Liver (tissue), 9 donors: ENCODE data around the gene SOX6. TPM values are rescaled to one million over a fixed set of nuclear protein-coding genes. Genes with fewer than 3 reads are reported as not detected.

Source experiments
- DNase-seq: peaks from one replicate; pipeline ENCODE4 v3.0.0-alpha.2; 2017; ENCODE audit warnings: low spot score
- H3K27ac ChIP-seq, 2 donors: one replicate each; pipeline ENCODE4 v1.7.0; 2013; ENCODE audit warnings: inconsistent platforms in 2 of 2, low read length in 2 of 2, control low read depth in 1 of 2, low read depth in 1 of 2, mild to moderate bottlenecking in 1 of 2
- H3K27me3 ChIP-seq, 4 donors: one replicate each; pipeline versions ENCODE4 v1.6.1 to v1.7.0; 2013; ENCODE audit warnings: low read length in 3 of 4, inconsistent platforms in 1 of 4, mild to moderate bottlenecking in 1 of 4, moderate library complexity in 1 of 4; ENCODE audit not compliant: control insufficient read depth in 4 of 4, insufficient read depth in 4 of 4
- H3K36me3 ChIP-seq, 4 donors: one replicate each; pipeline versions ENCODE4 v1.6.1 to v1.7.0; 2013; ENCODE audit warnings: low read length in 3 of 4, mild to moderate bottlenecking in 3 of 4, low read depth in 1 of 4, moderate library complexity in 1 of 4; ENCODE audit not compliant: control insufficient read depth in 4 of 4, insufficient read depth in 3 of 4
- H3K4me1 ChIP-seq, 4 donors: one replicate each; pipeline versions ENCODE4 v1.6.1 to v1.7.0; 2013; ENCODE audit warnings: low read length in 3 of 4, mild to moderate bottlenecking in 3 of 4, moderate library complexity in 1 of 4; ENCODE audit not compliant: control insufficient read depth in 4 of 4, insufficient read depth in 4 of 4
- H3K4me3 ChIP-seq, 3 donors: one replicate each; pipeline versions ENCODE4 v1.6.1 to v1.7.0; 2013; ENCODE audit warnings: low read length in 3 of 3, control low read depth in 1 of 3, low read depth in 1 of 3, mild to moderate bottlenecking in 1 of 3
- H3K9ac ChIP-seq, 2 donors: one replicate each; pipeline ENCODE4 v1.7.0; 2013; ENCODE audit warnings: low read length in 2 of 2, mild to moderate bottlenecking in 2 of 2, moderate library complexity in 2 of 2, control low read depth in 1 of 2, low read depth in 1 of 2
- H3K9me3 ChIP-seq, 4 donors: one replicate each; pipeline versions ENCODE4 v1.6.1 to v1.7.0; 2013; ENCODE audit warnings: low read length in 3 of 4; ENCODE audit not compliant: control insufficient read depth in 4 of 4
- EGR1 ChIP-seq, 2 donors: IDR thresholded peaks; 2 replicates each; pipeline ENCODE4 v1.6.1; 2016 to 2018; ENCODE audit warnings: antibody characterized with exemption in 2 of 2, low read depth in 2 of 2
- FOXA1 ChIP-seq: IDR thresholded peaks from 2 replicates; pipeline ENCODE4 v1.6.1; 2016; ENCODE audit warnings: antibody characterized with exemption
- FOXA2 ChIP-seq: IDR thresholded peaks from 2 replicates; pipeline ENCODE4 v1.6.1; 2016; ENCODE audit warnings: antibody characterized with exemption
- GABPA ChIP-seq, 2 donors: IDR thresholded peaks in 1 of 2; conservative IDR thresholded peaks in 1 of 2; 2 replicates each; pipeline ENCODE4 v1.6.1; 2016; ENCODE audit warnings: antibody characterized with exemption in 2 of 2, mild to moderate bottlenecking in 1 of 2, moderate library complexity in 1 of 2
- HNF4A ChIP-seq, 2 donors: conservative IDR thresholded peaks; 2 replicates each; pipeline ENCODE4 v1.6.1; 2016; ENCODE audit warnings: antibody characterized with exemption in 2 of 2, mild to moderate bottlenecking in 2 of 2
- HNF4G ChIP-seq: IDR thresholded peaks from 2 replicates; pipeline ENCODE4 v1.6.1; 2016; ENCODE audit warnings: antibody characterized with exemption
- JUND ChIP-seq, 2 donors: IDR thresholded peaks; 2 replicates each; pipeline ENCODE4 v1.6.1; 2016; ENCODE audit warnings: antibody characterized with exemption in 2 of 2
- MAX ChIP-seq: IDR thresholded peaks from 2 replicates; pipeline ENCODE4 v1.6.1; 2016; ENCODE audit warnings: antibody characterized with exemption
- NR2F2 ChIP-seq: IDR thresholded peaks from 2 replicates; pipeline ENCODE4 v1.6.1; 2016; ENCODE audit warnings: antibody characterized with exemption
- RAD21 ChIP-seq, 2 donors: IDR thresholded peaks; 2 replicates each; pipeline ENCODE4 v1.6.1; 2016; ENCODE audit warnings: antibody characterized with exemption in 2 of 2, mild to moderate bottlenecking in 2 of 2
- REST ChIP-seq: IDR thresholded peaks from 2 replicates; pipeline ENCODE4 v1.6.1; 2016; ENCODE audit warnings: antibody characterized with exemption, mild to moderate bottlenecking
- RXRA ChIP-seq, 2 donors: IDR thresholded peaks; 2 replicates each; pipeline ENCODE4 v1.6.1; 2017 to 2018; ENCODE audit warnings: antibody characterized with exemption in 2 of 2, mild to moderate bottlenecking in 1 of 2
- SP1 ChIP-seq: IDR thresholded peaks from 2 replicates; pipeline ENCODE4 v1.6.1; 2018; ENCODE audit warnings: antibody characterized with exemption, mild to moderate bottlenecking
- TAF1 ChIP-seq: conservative IDR thresholded peaks from 2 replicates; pipeline ENCODE4 v1.6.1; 2016; ENCODE audit warnings: antibody characterized with exemption, mild to moderate bottlenecking
- YY1 ChIP-seq: IDR thresholded peaks from 2 replicates; pipeline ENCODE4 v1.6.1; 2016; ENCODE audit warnings: antibody characterized with exemption, mild to moderate bottlenecking
- WGBS: extraction: QIAGEN DNeasy Blood & Tissue Kit; methylation state at CpG from one replicate; pipeline ENCODE4 v1.1.7; 2013; 5-methylcytosine and 5-hydroxymethylcytosine counted together
- polyA plus RNA-seq, 2 donors: library from polyadenylated mRNA; stranded (reverse) in 1 of 2; unstranded in 1 of 2; fragments of 200-250 nt in 1 of 2; fragments of >200 nt in 1 of 2; fragmentation: Nextera tagmentation in 1 of 2; extraction: Ambion mirVana in 1 of 2; gene quantifications; one replicate each; pipeline versions ENCODE4 v1.2.1 to v1.2.3, GENCODE V29; 2013 to 2015
- total RNA-seq, 2 donors: library from RNA; depleted of rRNA; stranded (reverse); fragments of >200 nt; gene quantifications; one replicate each; pipeline ENCODE4 v1.2.3, GENCODE V29; 2014
- TF ChIP-seq, protein P1 (sequence below): IDR thresholded peaks from 2 replicates; pipeline ENCODE4 v1.6.1; 2016; ENCODE audit warnings: antibody characterized with exemption
- TF ChIP-seq, protein P2 (sequence below): fragments of 150-350 bp; IDR thresholded peaks from 2 replicates; pipeline ENCODE4 v1.5.1; 2017; ENCODE audit warnings: improper control_type of control experiment, low read depth, low read length; ENCODE audit not compliant: missing input control
- TF ChIP-seq, protein P3 (sequence below): IDR thresholded peaks from 2 replicates; pipeline ENCODE4 v1.6.1; 2016; ENCODE audit warnings: antibody characterized with exemption
- donor health status: healthy.
- donor health status: healthy.
- donor health status: healthy.
- donor health status: healthy.
- donor health status: healthy.

Gene SOX6
- total and polyA plus RNA-seq, 4 donors: 2.4 to 111 (median 14.8) TPM

DNA sequence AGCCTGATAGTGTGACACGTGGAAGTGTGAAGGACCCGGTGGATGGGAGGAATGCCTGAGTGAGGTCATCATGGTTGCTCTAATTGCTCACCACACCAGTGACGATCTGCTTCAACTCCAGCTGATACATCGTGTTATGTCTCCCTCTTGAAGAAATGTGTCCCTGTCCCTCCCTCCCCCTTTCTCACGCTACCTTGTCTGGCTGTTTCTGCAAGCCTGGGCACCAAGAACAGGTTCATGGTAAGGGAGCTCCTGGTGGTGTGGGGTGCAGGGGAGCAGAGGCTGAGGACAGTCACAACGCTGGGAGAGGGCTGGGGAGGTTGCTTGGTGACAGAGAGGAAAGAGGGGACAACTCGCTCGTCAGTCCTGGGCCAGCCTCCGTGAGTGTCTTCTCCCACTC lies 413.4 kb downstream of the SOX6 start (continued):
- no peak for TF ChIP-seq REST
- TF ChIP-seq JUND (IDR thresholded peaks at IDR 0.05): no peak
- no peak for TF ChIP-seq FOXA2

DNA sequence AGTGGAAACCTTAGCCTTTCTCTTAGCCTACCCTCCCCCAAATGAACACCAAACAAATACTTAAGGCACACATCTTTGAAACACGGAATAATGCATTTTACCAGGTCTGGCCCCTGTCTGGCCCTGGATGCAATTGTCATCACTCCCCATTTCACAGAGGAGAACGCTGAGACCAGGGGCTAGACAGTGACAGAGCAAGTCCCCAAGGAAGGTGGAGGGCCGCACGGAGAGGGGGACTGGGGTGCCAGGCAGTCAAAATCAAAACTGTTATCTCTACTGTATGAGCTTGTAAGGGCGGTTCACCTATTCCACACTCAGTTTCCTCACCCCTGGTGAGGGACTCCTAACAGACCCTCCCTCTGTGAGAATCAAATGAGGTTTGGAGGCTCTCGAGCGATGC lies 414.2 kb downstream of the SOX6 start:
- DNase-seq: no peak
- no peak overlapping the region for H3K4me3 ChIP-seq
- H3K4me1 ChIP-seq: no peaks in the 10 kb centered on the region
- H3K27me3 ChIP-seq: no peaks in the 10 kb centered on the region
- 97% methylated on average over 7 of the region's 7 CpGs for WGBS
- TF ChIP-seq GABPA (IDR thresholded peaks at IDR 0.05 in 1 of 2, conservative IDR thresholded peaks at IDR 0.05 in 1 of 2) (no peak), FOXA1 (no peak), YY1 (no peak), REST (no peak), TAF1 (no peak), JUND (IDR thresholded peaks at IDR 0.05) (no peak), EGR1 (IDR thresholded peaks at IDR 0.05; ENCODE audit: low read depth in 2 of 2) (no peak), MAX (no peak), FOXA2 (no peak), SP1 (no peak), HNF4A (conservative IDR thresholded peaks at IDR 0.05) (no peak), NR2F2 (no peak), RAD21 (IDR thresholded peaks at IDR 0.05) (no peak), RXRA (IDR thresholded peaks at IDR 0.05) (no peak), HNF4G (no peak)
- TF ChIP-seq, protein P1, sequence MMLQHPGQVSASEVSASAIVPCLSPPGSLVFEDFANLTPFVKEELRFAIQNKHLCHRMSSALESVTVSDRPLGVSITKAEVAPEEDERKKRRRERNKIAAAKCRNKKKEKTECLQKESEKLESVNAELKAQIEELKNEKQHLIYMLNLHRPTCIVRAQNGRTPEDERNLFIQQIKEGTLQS: no peak
- TF ChIP-seq, protein P2, sequence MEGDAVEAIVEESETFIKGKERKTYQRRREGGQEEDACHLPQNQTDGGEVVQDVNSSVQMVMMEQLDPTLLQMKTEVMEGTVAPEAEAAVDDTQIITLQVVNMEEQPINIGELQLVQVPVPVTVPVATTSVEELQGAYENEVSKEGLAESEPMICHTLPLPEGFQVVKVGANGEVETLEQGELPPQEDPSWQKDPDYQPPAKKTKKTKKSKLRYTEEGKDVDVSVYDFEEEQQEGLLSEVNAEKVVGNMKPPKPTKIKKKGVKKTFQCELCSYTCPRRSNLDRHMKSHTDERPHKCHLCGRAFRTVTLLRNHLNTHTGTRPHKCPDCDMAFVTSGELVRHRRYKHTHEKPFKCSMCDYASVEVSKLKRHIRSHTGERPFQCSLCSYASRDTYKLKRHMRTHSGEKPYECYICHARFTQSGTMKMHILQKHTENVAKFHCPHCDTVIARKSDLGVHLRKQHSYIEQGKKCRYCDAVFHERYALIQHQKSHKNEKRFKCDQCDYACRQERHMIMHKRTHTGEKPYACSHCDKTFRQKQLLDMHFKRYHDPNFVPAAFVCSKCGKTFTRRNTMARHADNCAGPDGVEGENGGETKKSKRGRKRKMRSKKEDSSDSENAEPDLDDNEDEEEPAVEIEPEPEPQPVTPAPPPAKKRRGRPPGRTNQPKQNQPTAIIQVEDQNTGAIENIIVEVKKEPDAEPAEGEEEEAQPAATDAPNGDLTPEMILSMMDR: no peak
- TF ChIP-seq, protein P3, sequence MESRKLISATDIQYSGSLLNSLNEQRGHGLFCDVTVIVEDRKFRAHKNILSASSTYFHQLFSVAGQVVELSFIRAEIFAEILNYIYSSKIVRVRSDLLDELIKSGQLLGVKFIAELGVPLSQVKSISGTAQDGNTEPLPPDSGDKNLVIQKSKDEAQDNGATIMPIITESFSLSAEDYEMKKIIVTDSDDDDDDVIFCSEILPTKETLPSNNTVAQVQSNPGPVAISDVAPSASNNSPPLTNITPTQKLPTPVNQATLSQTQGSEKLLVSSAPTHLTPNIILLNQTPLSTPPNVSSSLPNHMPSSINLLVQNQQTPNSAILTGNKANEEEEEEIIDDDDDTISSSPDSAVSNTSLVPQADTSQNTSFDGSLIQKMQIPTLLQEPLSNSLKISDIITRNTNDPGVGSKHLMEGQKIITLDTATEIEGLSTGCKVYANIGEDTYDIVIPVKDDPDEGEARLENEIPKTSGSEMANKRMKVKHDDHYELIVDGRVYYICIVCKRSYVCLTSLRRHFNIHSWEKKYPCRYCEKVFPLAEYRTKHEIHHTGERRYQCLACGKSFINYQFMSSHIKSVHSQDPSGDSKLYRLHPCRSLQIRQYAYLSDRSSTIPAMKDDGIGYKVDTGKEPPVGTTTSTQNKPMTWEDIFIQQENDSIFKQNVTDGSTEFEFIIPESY: no peak
- no peak overlapping the region for H3K9ac ChIP-seq
- no peak overlapping the region for H3K27ac ChIP-seq
- no peaks in the 10 kb centered on the region for H3K9me3 ChIP-seq
- H3K36me3 ChIP-seq: no peaks in the 10 kb centered on the region
